ENCODE data around the gene XIRP1. TPM values are rescaled to one million over a fixed set of nuclear protein-coding genes. Genes with fewer than 3 reads are reported as not detected.

The XIRP1 gene
- total RNA-seq, 2 donors from 2014 or later: 2.0 TPM; not detected in 1

DNA sequence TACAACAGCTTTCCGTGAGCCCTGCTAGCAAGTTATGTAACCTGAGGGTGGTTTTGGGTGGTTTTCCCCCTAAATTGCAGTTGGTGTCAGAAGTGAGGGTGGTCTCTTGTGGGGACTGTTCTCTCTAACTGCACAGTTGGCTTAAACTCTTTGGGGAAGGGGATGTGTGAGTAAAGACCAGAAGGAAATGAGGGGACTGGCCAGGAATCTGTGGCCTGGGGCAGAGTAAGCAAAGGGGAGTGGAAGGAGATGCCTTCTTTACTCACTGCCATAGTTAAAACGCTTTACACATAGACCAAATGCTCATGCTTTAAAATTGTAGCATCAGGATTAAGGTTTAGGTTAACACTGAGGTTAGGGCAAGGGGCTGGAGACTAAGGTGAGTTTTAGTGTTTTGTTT, 21.2 kb upstream of the XIRP1 start:
- Histone ChIP-seq H3K9me3 (no peaks in the 10 kb centered on the region), H3K27ac (no peak overlapping the region), H3K27me3 (replicated peaks; ENCODE audit: insufficient read depth) (no peaks in the 10 kb centered on the region), H3K4me3 (no peak overlapping the region), H3K4me1 (ENCODE audit: control insufficient read depth in 1 of 2, low read depth in 2 of 2) (no peaks in the 10 kb centered on the region), H3K36me3 (no peaks in the 10 kb centered on the region)
- no peak for ATAC-seq (ENCODE audit: insufficient number of reproducible peaks, low FRiP score, low read depth)
- DNase-seq (ENCODE audit: low spot score): no peak
- TF ChIP-seq CTCF (IDR thresholded peaks at IDR 0.05): no peak

- no peak for TF ChIP-seq CTCF (IDR thresholded peaks at IDR 0.05)
- no peak for DNase-seq (ENCODE audit: low spot score)
- H3K27ac ChIP-seq: no peak overlapping the region
Observed at GRCh38 chr3:39212665-39213064, 20.3 kb upstream of the XIRP1 start.

DNA sequence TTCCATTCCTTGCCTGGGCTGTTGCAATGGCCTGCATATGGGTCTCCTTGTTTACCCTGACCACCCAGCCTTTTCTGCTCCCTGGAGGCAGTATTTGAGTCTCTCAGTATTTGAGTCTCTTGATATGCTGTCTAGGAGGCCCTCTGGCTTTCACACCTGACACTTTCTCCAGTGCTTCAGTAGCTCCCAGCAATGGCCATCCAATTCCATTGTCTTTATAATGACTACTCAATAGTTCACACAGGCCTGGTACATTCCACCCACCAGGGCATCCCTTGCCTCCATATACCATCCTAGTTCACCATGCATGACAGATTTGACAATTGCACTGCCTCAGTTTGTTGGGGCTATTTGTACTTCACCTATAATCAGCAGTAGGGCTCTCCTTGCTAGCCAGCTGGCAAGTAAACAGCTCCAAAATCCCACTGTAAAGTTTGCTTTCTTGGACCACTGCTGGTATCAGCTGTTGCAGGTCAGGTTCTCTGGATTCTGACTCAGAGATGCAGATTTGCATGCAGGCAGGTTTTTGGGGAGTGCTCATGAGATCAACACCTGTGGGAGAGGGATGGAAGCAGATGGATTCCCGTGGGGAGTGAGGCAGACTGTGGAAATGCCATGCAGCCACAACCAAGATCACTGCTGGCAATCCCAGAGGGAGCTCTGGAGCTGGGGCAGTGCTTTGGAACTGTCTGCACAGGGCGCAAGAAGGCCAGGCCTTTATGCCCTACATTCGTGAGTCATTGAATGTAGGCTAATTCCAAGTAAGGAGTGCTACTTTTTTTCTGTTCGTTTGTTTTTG, 19.1 kb upstream of the XIRP1 start:
- ATAC-seq (ENCODE audit: insufficient number of reproducible peaks, low FRiP score, low read depth): no peak
- no peaks in the 10 kb centered on the region for H3K9me3 ChIP-seq

More at GRCh38 chr3:39212665-39213064, 20.3 kb upstream of the XIRP1 start:
- Histone ChIP-seq H3K27me3 (replicated peaks; ENCODE audit: insufficient read depth) (no peaks in the 10 kb centered on the region), H3K36me3 (no peaks in the 10 kb centered on the region), H3K9me3 (no peaks in the 10 kb centered on the region), H3K4me1 (ENCODE audit: control insufficient read depth in 1 of 2, low read depth in 2 of 2) (no peaks in the 10 kb centered on the region), H3K4me3 (no peak overlapping the region)
- ATAC-seq (ENCODE audit: insufficient number of reproducible peaks, low FRiP score, low read depth): no peak

DNA sequence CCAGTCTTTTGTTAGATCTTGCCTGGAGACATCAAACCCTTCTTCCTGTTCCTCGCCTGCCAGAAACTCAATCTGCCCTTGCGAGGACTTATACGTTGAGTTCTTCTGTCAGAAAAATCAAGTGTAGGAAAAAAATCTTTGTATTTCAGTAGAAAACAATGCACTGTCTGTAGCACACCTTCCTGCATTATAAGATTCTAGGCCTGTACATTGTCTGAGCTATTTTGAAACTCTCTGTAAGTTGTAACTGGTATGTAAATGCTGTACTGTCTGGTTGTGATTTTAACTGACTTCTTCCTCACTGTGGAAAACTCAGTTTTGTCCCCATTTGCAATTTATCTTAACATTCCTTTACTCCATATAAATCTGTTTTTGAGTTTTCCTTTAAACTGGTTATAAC, 17.7 kb upstream of the XIRP1 start:
- Histone ChIP-seq H3K4me3 (no peak overlapping the region), H3K27ac (no peak overlapping the region), H3K36me3 (no peaks in the 10 kb centered on the region), H3K9me3 (peaks cover 2% of the 10 kb centered on the region), H3K4me1 (ENCODE audit: control insufficient read depth in 1 of 2, low read depth in 2 of 2) (no peaks in the 10 kb centered on the region), H3K27me3 (replicated peaks; ENCODE audit: insufficient read depth) (no peaks in the 10 kb centered on the region)
- TF ChIP-seq CTCF (IDR thresholded peaks at IDR 0.05): no peak
- DNase-seq (ENCODE audit: low spot score) (no peak), ATAC-seq (ENCODE audit: insufficient number of reproducible peaks, low FRiP score, low read depth) (no peak)

More for the DNA sequence above, 19.1 kb upstream of the XIRP1 start:
- Histone ChIP-seq H3K27me3 (replicated peaks; ENCODE audit: insufficient read depth) (no peaks in the 10 kb centered on the region), H3K4me3 (no peak overlapping the region), H3K4me1 (ENCODE audit: control insufficient read depth in 1 of 2, low read depth in 2 of 2) (no peaks in the 10 kb centered on the region), H3K27ac (no peak overlapping the region), H3K36me3 (no peaks in the 10 kb centered on the region)
- no peak for TF ChIP-seq CTCF (IDR thresholded peaks at IDR 0.05)
- no peak for DNase-seq (ENCODE audit: low spot score)

DNA sequence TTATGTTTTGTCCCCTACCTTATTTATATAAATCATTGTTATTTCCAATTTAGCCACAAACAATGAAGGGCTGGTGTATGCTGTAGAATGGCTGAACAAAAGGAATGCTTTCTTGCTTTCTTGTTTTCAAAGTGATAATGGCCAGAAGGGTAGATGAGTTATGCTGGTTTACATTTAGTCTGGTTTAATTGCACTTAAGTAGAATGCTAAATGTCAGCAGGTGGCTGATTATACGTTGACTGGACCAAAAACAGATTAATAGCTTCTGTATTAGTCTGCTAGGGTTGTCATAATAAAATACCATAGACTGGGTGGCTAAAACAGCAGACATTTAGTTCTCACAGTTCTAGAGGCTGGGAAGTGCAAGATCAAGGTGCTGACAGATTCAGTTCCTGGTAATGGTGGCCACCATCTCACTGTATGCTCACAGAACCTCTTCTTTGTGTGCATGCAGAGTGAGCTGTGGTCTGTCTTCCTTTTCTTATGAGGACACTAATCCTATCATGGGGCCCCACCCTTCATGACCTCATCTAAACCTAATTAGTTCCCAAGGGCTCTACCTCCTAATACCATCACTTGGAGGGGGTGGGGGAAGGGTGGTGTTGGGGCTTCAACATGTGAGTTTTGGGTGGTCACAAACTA, 17.1 kb upstream of the XIRP1 start:
- no peak for ATAC-seq (ENCODE audit: insufficient number of reproducible peaks, low FRiP score, low read depth)
- Histone ChIP-seq H3K27me3 (replicated peaks; ENCODE audit: insufficient read depth) (no peaks in the 10 kb centered on the region), H3K4me1 (ENCODE audit: control insufficient read depth in 1 of 2, low read depth in 2 of 2) (no peaks in the 10 kb centered on the region), H3K36me3 (no peaks in the 10 kb centered on the region), H3K27ac (no peak overlapping the region), H3K4me3 (no peak overlapping the region), H3K9me3 (peaks cover 3% of the 10 kb centered on the region)
- DNase-seq (ENCODE audit: low spot score): no peak
- TF ChIP-seq CTCF (IDR thresholded peaks at IDR 0.05): no peak

Data from thoracic aorta (tissue), 2 donors.